ENCODE results near the gene P2RX2. TPM values are rescaled to one million over a fixed set of nuclear protein-coding genes. Genes with fewer than 3 reads are reported as not detected.

Gene P2RX2
- total and polyA plus RNA-seq, 3 donors from 2014 or later, result 2.2 to 3.0 (median 2.7) TPM

- 82 to 89% methylated on average over 8 to 11 of the region's 11 CpGs for WGBS, 2 donors
- Histone ChIP-seq H3K9me3 (no peaks in the 10 kb centered on the region), H3K36me3 (ENCODE audit: low read depth, missing control alignments) (no peaks in the 10 kb centered on the region), H3K4me3 (no peak overlapping the region), H3K27me3 (no peaks in the 10 kb centered on the region), H3K4me1 (no peaks in the 10 kb centered on the region), H3K27ac (no peak overlapping the region)
- TF ChIP-seq CTCF (IDR thresholded peaks at IDR 0.05), result no peak
- TF ChIP-seq POLR2A (IDR thresholded peaks at IDR 0.05), result no peak
- no peak for DNase-seq
- intact Hi-C loops (cut with DNase I; ENCODE audit: low total_unique reads), result no loop called here
Observed at GRCh38 chr12:132578118-132578517, 40.5 kb upstream of the P2RX2 start.

DNA sequence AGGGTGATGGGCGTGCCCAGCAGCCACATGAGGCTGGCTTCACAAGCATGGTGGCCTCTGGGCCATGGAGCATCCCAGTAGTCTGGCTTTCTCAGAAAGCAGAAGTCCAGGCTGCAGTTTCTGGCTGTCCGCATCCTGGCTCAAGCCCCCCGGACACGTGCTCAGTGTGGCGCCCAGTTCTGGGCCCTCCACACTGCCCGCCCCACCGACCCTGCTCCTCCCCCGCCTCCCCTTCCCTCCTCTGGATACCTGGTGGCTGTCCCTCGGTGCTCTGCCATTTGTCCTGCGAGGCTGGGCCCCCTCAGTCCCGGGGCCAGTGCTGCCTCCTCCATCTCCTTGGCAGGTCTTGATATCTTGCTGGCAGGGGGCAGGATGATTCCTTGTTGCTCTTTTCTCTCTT, 39.8 kb upstream of the P2RX2 start:
- Histone ChIP-seq H3K4me3 (no peak overlapping the region), H3K9me3 (no peaks in the 10 kb centered on the region), H3K4me1 (no peaks in the 10 kb centered on the region), H3K27me3 (no peaks in the 10 kb centered on the region), H3K36me3 (ENCODE audit: low read depth, missing control alignments) (no peaks in the 10 kb centered on the region), H3K27ac (no peak overlapping the region)
- intact Hi-C loops (cut with DNase I; ENCODE audit: low total_unique reads), result no loop called here
- WGBS, 2 donors, result 61 to 74% methylated on average over 5 to 11 of the region's 11 CpGs
- DNase-seq, result no peak
- no peak for TF ChIP-seq POLR2A (IDR thresholded peaks at IDR 0.05)
- no peak for TF ChIP-seq CTCF (IDR thresholded peaks at IDR 0.05)

DNA sequence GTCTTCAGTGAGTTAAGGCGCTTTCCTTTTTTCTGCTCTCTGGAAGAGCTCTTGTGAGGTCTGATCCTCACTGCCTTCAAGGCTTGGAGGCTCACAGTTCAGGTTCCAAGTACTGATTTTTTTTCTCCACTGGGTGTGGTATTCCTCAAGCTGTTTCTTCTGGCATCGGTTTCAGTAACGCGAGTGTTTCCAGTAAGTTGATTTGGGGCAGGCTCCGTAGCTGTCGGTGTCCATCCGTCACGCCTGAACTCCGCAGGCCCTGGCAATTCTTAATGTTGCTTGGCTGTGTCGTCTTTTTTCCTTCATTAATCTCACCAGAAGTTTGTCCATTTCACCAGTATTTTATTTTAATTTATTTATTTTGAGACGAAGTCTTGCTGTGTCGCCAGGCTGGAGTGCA, 38.8 kb upstream of the P2RX2 start:
- 64 to 77% methylated on average over 12 of the region's 12 CpGs for WGBS, 2 donors
- intact Hi-C loops (cut with DNase I; ENCODE audit: low total_unique reads), result no loop called here

DNA sequence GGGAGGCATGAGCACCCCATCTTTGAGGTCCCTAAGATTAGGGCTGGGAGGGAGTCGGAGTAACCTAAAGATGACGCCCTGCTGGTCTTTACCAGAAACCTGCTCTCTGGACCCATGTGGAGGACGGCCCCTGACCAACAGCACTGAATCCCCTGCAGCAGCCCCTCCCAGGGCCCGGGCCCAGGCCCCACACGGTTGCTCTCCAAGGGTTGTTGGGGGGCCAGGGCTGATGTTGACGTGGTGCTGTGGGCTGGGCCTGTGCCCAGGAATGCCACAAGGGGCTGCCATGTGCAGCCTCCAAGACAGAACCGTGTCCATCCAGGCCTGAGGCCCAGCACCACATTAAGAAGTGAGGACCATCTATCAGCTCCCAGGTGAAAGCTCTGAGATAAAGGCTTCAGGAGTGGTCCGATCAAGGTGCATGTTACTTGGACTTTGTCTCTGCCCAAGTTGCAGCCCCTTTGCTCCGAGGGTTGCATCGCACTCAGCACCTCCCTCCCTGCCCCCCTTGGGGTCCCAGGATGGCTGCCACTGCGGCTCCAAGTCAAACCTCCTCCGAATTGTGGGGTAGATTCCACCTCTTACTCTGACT, 37.8 kb upstream of the P2RX2 start:
- DNase-seq, result no peak
- no peaks in the 10 kb centered on the region for H3K9me3 ChIP-seq
- 92 to 100% methylated on average over 2 to 12 of the region's 12 CpGs for WGBS, 2 donors

More for the DNA sequence above, 38.8 kb upstream of the P2RX2 start:
- Histone ChIP-seq H3K9me3 (no peaks in the 10 kb centered on the region), H3K4me3 (no peak overlapping the region), H3K36me3 (ENCODE audit: low read depth, missing control alignments) (no peaks in the 10 kb centered on the region), H3K27me3 (no peaks in the 10 kb centered on the region), H3K4me1 (no peaks in the 10 kb centered on the region), H3K27ac (no peak overlapping the region)
- TF ChIP-seq POLR2A (IDR thresholded peaks at IDR 0.05) (no peak), CTCF (IDR thresholded peaks at IDR 0.05) (no peak)
- DNase-seq, result peak; percentile 67

More for the DNA sequence above, 37.8 kb upstream of the P2RX2 start:
- TF ChIP-seq POLR2A (IDR thresholded peaks at IDR 0.05) (no peak), CTCF (IDR thresholded peaks at IDR 0.05) (no peak)
- H3K27me3 ChIP-seq, result no peaks in the 10 kb centered on the region
- H3K36me3 ChIP-seq (ENCODE audit: low read depth, missing control alignments), result no peaks in the 10 kb centered on the region
- no peaks in the 10 kb centered on the region for H3K4me1 ChIP-seq
- no peak overlapping the region for H3K27ac ChIP-seq
- intact Hi-C loops (cut with DNase I; ENCODE audit: low total_unique reads), result no loop called here
- no peak overlapping the region for H3K4me3 ChIP-seq
